SK-N-MC (cell line): ENCODE measurements around the gene MAML2.

Experiments used
- EZH2 ChIP-seq: fragments of 200-600 bp; sonication (generic); IDR thresholded peaks from one replicate; pipeline ENCODE4 v1.6.1; 2017; ENCODE audit warnings: antibody characterized with exemption
- FOXP2 ChIP-seq: optimal IDR thresholded peaks from 2 replicates; pipeline ENCODE3; 2011; ENCODE audit warnings: mild to moderate bottlenecking, moderate library complexity; ENCODE audit not compliant: insufficient read depth; ENCODE audit errors: extremely low read length, control extremely low read depth
- POLR2AphosphoS5 ChIP-seq: IDR thresholded peaks from 2 replicates; pipeline ENCODE4 v1.6.1; 2012; ENCODE audit warnings: mild to moderate bottlenecking, low read depth, low read length, borderline replicate concordance

DNA sequence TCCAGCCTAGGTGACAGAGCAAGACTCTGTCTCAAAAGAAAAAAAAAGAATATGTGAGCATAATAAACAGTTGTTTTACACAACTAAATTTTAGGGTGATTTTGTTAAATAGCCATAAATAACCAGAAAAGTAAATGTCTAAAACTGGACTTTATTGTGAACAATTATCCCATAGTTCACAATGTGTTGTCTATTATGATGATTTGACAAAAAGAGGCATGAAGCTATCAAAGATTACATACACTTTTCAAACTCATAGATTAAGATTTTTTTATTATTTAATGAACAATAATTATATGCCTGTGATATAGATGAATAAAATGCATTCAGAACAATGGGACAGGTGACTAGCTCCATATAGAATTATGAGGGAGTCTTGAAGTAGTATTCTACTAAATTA lies 392.1 kb downstream of the MAML2 start:
- TF ChIP-seq POLR2AphosphoS5 (no peak), EZH2 (no peak), FOXP2 (no peak)
